ENCODE measurements around the gene RGS12.

The RGS12 gene

GRCh38 chr4:3247399-3248177 is 45.2 kb upstream of the RGS12 start:
- ChIA-PET POLR2A (no interaction called here), CTCF (interaction anchor here (1.0 kb wide), 1 partner anchor 12 kb away, joined by 3 read pairs; no protein-coding TSS in a partner anchor)
- 98% methylated on average over 15 of the region's 21 CpGs for WGBS (ENCODE audit: insufficient coverage)
- DNase-seq, result no peak
- H3K9me3 ChIP-seq (ENCODE audit: control extremely low read depth in 1 of 5, control insufficient read depth in 4 of 5, insufficient read depth in 2 of 5, low read depth in 1 of 5, low read length in 4 of 5), result no peaks in the 10 kb centered on the region
- H3K36me3 ChIP-seq (ENCODE audit: control insufficient read depth in 4 of 4, insufficient read depth in 4 of 4, low read length in 3 of 4), result peaks cover 0 to 6% (median 5%) of the 10 kb centered on the region in 4 experiments
- no peaks in the 10 kb centered on the region for H3K27me3 ChIP-seq (replicated peaks in 2 of 5; ENCODE audit: control insufficient read depth in 4 of 5, insufficient read depth in 5 of 5, low read length in 4 of 5)
- H3K27ac ChIP-seq (ENCODE audit: insufficient read depth in 1 of 2, low read depth in 1 of 2, low read length in 2 of 2, poor library complexity in 1 of 2, severe bottlenecking in 2 of 2), result no peak overlapping the region
- H3K4me3 ChIP-seq (ENCODE audit: control insufficient read depth in 1 of 7, extremely low read depth in 1 of 7, insufficient read depth in 4 of 7, low read depth in 2 of 7, low read length in 6 of 7), result no peak overlapping the region
- peaks cover 0 to 14% (median 11%) of the 10 kb centered on the region in 4 experiments for H3K4me1 ChIP-seq (ENCODE audit: control extremely low read depth in 1 of 4, control insufficient read depth in 4 of 4, insufficient read depth in 4 of 4, low read length in 3 of 4)

DNA sequence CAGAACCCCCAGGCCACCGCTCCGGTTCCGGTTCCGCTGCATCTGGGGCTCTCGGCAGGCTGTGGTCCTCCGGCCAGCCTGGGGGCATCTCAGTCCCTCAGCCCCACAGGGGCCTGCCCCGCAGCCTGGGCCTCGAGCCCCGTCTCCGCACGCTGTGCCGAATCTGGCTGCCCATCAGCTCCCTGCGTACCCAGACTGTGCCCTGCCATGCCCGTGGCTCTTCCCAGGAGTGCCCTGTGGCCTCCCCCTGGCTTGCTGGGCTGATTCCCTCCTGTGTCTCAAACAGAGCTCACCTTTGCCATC is 44.7 kb upstream of the RGS12 start:
- ChIA-PET CTCF (interaction anchor here (0.9 to 1.0 kb wide), 2 partner anchors 9 to 194 kb away, joined by 3 read pairs; partner anchors contain the start of gene HGFAC), POLR2A (no interaction called here)
- no peak for DNase-seq
- H3K36me3 ChIP-seq (ENCODE audit: control insufficient read depth in 4 of 4, insufficient read depth in 4 of 4, low read length in 3 of 4), result peaks cover 0 to 6% (median 1%) of the 10 kb centered on the region in 4 experiments
- 98% methylated on average over 14 of the region's 14 CpGs for WGBS (ENCODE audit: insufficient coverage)
- H3K4me3 ChIP-seq (ENCODE audit: control insufficient read depth in 1 of 7, extremely low read depth in 1 of 7, insufficient read depth in 4 of 7, low read depth in 2 of 7, low read length in 6 of 7), result no peak overlapping the region
- no peaks in the 10 kb centered on the region for H3K27me3 ChIP-seq (replicated peaks in 2 of 5; ENCODE audit: control insufficient read depth in 4 of 5, insufficient read depth in 5 of 5, low read length in 4 of 5)
- peaks cover 0 to 14% (median 11%) of the 10 kb centered on the region in 4 experiments for H3K4me1 ChIP-seq (ENCODE audit: control extremely low read depth in 1 of 4, control insufficient read depth in 4 of 4, insufficient read depth in 4 of 4, low read length in 3 of 4)
- H3K9me3 ChIP-seq (ENCODE audit: control extremely low read depth in 1 of 5, control insufficient read depth in 4 of 5, insufficient read depth in 2 of 5, low read depth in 1 of 5, low read length in 4 of 5), result no peaks in the 10 kb centered on the region
- no peak overlapping the region for H3K27ac ChIP-seq (ENCODE audit: insufficient read depth in 1 of 2, low read depth in 1 of 2, low read length in 2 of 2, poor library complexity in 1 of 2, severe bottlenecking in 2 of 2)

DNA sequence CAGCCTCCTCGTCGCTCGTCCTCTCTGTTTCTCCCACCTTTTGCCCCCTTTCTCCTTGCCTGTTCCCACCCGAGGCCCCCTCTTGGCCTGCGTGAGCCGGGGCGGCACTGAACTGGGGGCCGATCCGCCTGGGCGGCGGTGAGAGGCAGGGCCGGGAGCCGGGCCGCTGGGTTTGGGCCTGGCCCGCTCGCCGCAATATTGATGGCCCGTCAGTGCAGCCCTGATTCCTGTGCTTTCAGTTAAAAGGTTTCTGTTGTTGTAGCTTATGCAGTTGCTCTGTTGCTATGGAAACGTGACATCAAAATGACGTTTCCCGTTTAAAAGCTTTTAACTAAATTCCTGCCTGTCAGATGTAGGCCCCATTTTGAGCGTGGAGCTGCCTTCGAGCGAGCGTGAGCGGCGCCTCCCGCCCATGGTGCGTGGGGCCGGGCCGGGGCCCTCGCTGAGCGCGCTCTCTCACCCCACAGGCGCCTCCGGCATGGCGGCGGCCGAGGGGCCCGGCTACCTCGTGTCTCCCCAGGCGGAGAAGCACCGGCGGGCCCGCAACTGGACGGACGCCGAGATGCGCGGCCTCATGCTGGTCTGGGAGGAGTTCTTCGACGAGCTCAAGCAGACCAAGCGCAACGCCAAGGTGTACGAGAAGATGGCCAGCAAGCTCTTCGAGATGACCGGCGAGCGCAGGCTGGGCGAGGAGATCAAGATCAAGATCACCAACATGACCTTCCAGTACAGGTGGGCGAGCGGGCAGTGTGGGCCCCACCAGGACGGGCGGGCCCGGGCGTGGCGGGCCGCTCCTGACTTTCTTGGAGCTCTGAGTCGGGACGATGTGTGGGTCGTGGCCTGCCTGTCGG is 43.8 kb upstream of the RGS12 start, which contains the start of gene MSANTD1:
Gene MSANTD1 (plus strand): TSS at position 349 of the 851 bp plus-strand sequence. CDS start 64 bp downstream, at position 413.
- peak; percentile 12 to 55 (median 46) for DNase-seq
- Histone ChIP-seq H3K36me3 (ENCODE audit: control insufficient read depth in 4 of 4, insufficient read depth in 4 of 4, low read length in 3 of 4) (peaks cover 0 to 2% (median under 1%) of the 10 kb centered on the region in 4 experiments), H3K27me3 (replicated peaks in 2 of 5; ENCODE audit: control insufficient read depth in 4 of 5, insufficient read depth in 5 of 5, low read length in 4 of 5) (no peaks in the 10 kb centered on the region), H3K4me1 (ENCODE audit: control extremely low read depth in 1 of 4, control insufficient read depth in 4 of 4, insufficient read depth in 4 of 4, low read length in 3 of 4) (peaks cover 0 to 10% (median 8%) of the 10 kb centered on the region in 4 experiments), H3K27ac (ENCODE audit: insufficient read depth in 1 of 2, low read depth in 1 of 2, low read length in 2 of 2, poor library complexity in 1 of 2, severe bottlenecking in 2 of 2) (no peak within 1 kb of the TSS), H3K9me3 (ENCODE audit: control extremely low read depth in 1 of 5, control insufficient read depth in 4 of 5, insufficient read depth in 2 of 5, low read depth in 1 of 5, low read length in 4 of 5) (no peaks in the 10 kb centered on the region), H3K4me3 (ENCODE audit: control insufficient read depth in 1 of 7, extremely low read depth in 1 of 7, insufficient read depth in 4 of 7, low read depth in 2 of 7, low read length in 6 of 7) (no peak within 1 kb of the TSS)
- POLR2A ChIA-PET, result no interaction called here
- CTCF ChIA-PET, result interaction anchor here (0.9 to 1.0 kb wide), 2 partner anchors 8 to 193 kb away, joined by 3 read pairs; partner anchors contain the start of gene HGFAC
- 97% methylated on average over 62 of the region's 72 CpGs for WGBS (ENCODE audit: insufficient coverage)

DNA sequence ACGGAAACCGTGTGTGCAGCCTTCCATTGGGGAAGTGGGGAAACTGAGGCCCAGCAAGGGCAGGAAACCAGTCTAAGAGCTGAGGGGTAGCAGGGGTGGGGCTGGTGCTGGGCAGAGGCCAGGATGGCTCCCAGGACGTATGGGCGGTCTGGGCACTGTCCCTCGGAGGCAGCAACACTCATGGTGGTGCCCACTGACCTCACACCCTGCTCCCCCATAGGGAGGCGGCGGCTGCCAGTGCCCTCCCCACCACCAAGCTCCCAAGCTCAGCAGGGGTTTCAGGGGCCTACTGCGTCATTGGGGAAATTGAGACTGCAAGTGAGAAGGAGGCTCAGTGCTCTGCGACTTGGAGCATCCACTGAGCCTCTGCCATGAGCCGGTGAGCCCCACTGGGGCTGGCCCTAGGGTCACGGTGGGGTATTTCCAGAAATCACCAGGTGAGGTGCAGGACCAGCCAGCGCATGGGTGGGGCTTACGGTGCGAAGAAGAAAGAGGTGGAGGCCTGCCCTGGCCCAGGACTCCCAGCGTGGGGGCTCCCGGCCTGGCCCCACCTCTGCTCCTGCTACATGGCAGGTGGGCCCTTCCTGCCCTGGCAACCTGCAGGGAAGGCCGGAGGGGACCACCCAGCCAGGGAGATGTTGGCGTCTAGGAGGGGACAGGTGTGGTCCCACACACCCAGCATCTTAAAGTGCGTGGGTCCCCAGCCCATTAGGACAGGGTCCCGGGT is 42.9 kb upstream of the RGS12 start:
- Histone ChIP-seq H3K27me3 (replicated peaks in 2 of 5; ENCODE audit: control insufficient read depth in 4 of 5, insufficient read depth in 5 of 5, low read length in 4 of 5) (no peaks in the 10 kb centered on the region), H3K4me1 (ENCODE audit: control extremely low read depth in 1 of 4, control insufficient read depth in 4 of 4, insufficient read depth in 4 of 4, low read length in 3 of 4) (peaks cover 0 to 9% (median 6%) of the 10 kb centered on the region in 4 experiments), H3K27ac (ENCODE audit: insufficient read depth in 1 of 2, low read depth in 1 of 2, low read length in 2 of 2, poor library complexity in 1 of 2, severe bottlenecking in 2 of 2) (no peak overlapping the region), H3K9me3 (ENCODE audit: control extremely low read depth in 1 of 5, control insufficient read depth in 4 of 5, insufficient read depth in 2 of 5, low read depth in 1 of 5, low read length in 4 of 5) (no peaks in the 10 kb centered on the region), H3K4me3 (ENCODE audit: control insufficient read depth in 1 of 7, extremely low read depth in 1 of 7, insufficient read depth in 4 of 7, low read depth in 2 of 7, low read length in 6 of 7) (no peak overlapping the region), H3K36me3 (ENCODE audit: control insufficient read depth in 4 of 4, insufficient read depth in 4 of 4, low read length in 3 of 4) (no peaks in the 10 kb centered on the region)
- no peak for DNase-seq
- CTCF ChIA-PET, result no interaction called here
- WGBS (ENCODE audit: insufficient coverage), result 95% methylated on average over 14 of the region's 20 CpGs
- POLR2A ChIA-PET, result no interaction called here

DNA sequence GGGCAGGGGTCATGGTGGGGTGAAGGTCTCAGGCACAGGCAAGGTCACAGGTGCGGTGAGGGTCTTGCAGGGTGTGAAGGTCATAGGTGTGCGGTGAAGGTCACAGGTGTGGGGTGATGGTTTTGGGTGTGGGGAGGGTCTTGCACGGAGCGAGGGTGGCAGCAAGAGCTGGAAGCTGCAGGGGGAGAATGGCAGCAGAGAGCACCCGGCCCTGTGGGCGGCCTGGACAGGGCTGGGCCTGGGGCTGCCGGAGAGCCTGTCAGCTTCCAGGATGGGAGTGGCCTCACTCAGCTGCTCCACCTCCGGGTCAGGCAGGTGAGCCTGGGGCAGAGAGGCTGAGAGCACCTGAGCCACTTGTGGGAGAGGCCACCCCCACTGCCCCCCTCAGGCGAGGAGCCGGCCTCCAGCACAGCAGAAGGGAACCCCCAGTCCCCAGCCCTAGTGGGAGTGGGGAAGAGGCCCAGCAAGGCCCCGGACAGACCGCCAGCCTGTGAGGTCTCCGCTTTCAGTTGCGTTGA is 42.3 kb upstream of the RGS12 start:
- Histone ChIP-seq H3K9me3 (ENCODE audit: control extremely low read depth in 1 of 5, control insufficient read depth in 4 of 5, insufficient read depth in 2 of 5, low read depth in 1 of 5, low read length in 4 of 5) (no peaks in the 10 kb centered on the region), H3K36me3 (ENCODE audit: control insufficient read depth in 4 of 4, insufficient read depth in 4 of 4, low read length in 3 of 4) (no peaks in the 10 kb centered on the region), H3K27me3 (replicated peaks in 2 of 5; ENCODE audit: control insufficient read depth in 4 of 5, insufficient read depth in 5 of 5, low read length in 4 of 5) (no peaks in the 10 kb centered on the region), H3K27ac (ENCODE audit: insufficient read depth in 1 of 2, low read depth in 1 of 2, low read length in 2 of 2, poor library complexity in 1 of 2, severe bottlenecking in 2 of 2) (no peak overlapping the region), H3K4me1 (ENCODE audit: control extremely low read depth in 1 of 4, control insufficient read depth in 4 of 4, insufficient read depth in 4 of 4, low read length in 3 of 4) (peaks cover 0 to 9% (median 6%) of the 10 kb centered on the region in 4 experiments), H3K4me3 (ENCODE audit: control insufficient read depth in 1 of 7, extremely low read depth in 1 of 7, insufficient read depth in 4 of 7, low read depth in 2 of 7, low read length in 6 of 7) (no peak overlapping the region)
- no peak for DNase-seq
- WGBS (ENCODE audit: insufficient coverage), result 92% methylated on average over 12 of the region's 14 CpGs
- ChIA-PET CTCF (no interaction called here), POLR2A (no interaction called here)

DNA sequence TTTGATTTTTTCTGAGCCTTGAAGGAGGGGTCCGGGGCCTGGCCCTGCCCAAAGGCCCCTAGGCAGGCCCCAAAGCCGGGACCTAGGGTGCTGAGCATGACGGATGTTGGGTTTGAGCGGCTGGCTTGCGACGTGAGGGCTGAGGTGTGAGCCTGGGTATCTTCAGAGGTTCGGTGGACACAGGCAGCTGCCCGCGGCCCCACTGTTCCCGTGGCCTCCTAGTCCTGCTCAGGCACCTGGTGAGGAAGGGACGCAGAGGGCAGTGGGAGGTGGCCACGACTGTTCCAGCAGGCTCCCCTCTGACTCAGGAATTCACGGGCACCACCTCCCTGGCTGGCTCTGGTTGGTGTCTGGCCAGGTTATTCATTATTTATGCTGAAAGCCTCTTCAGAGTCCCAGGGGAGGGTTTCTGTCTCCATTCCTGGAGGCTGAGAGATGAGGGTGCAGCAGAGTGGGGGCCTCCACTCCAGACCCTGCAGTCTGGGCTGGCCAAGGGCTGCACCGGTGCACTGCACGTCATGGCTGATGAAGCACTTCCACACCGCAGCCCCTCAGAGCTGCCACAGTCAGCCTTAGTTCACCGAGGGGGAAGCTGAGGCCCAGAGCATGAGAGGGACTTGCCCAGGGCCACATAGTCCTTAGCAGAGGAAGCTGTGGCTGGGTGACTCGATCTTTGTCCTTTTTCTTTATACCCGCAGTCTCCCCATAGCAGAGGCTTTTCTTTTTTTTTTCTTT is 41.7 kb upstream of the RGS12 start:
- H3K36me3 ChIP-seq (ENCODE audit: control insufficient read depth in 4 of 4, insufficient read depth in 4 of 4, low read length in 3 of 4), result no peaks in the 10 kb centered on the region
- H3K27me3 ChIP-seq (replicated peaks in 2 of 5; ENCODE audit: control insufficient read depth in 4 of 5, insufficient read depth in 5 of 5, low read length in 4 of 5), result no peaks in the 10 kb centered on the region
- ChIA-PET CTCF (no interaction called here), POLR2A (no interaction called here)
- no peak overlapping the region for H3K4me3 ChIP-seq (ENCODE audit: control insufficient read depth in 1 of 7, extremely low read depth in 1 of 7, insufficient read depth in 4 of 7, low read depth in 2 of 7, low read length in 6 of 7)
- H3K4me1 ChIP-seq (ENCODE audit: control extremely low read depth in 1 of 4, control insufficient read depth in 4 of 4, insufficient read depth in 4 of 4, low read length in 3 of 4), result peaks cover 0 to 6% (median 3%) of the 10 kb centered on the region in 4 experiments
- H3K27ac ChIP-seq (ENCODE audit: insufficient read depth in 1 of 2, low read depth in 1 of 2, low read length in 2 of 2, poor library complexity in 1 of 2, severe bottlenecking in 2 of 2), result no peak overlapping the region
- WGBS (ENCODE audit: insufficient coverage), result 98% methylated on average over 8 of the region's 19 CpGs
- no peak for DNase-seq
- H3K9me3 ChIP-seq (ENCODE audit: control extremely low read depth in 1 of 5, control insufficient read depth in 4 of 5, insufficient read depth in 2 of 5, low read depth in 1 of 5, low read length in 4 of 5), result no peaks in the 10 kb centered on the region

Data from common myeloid progenitor, CD34-positive (primary cell).